ENCODE measurements around the gene PHOX2B.

- TF ChIP-seq SP1 (IDR thresholded peaks at IDR 0.05) (no peak), SUZ12 (IDR thresholded peaks at IDR 0.05) (no peak)
These were observed 29.1 kb downstream of the PHOX2B start for GRCh38 chr4:41719417-41719816.

Measured in HEK293T (cell line).